ENCODE measurements around the gene DIS3L.
"Not testable (repeated sequence)": the region's sequence is repeated elsewhere in the genome, so short reads cannot be mapped to it uniquely, and the experiment has no call there.

The DIS3L gene

DNA sequence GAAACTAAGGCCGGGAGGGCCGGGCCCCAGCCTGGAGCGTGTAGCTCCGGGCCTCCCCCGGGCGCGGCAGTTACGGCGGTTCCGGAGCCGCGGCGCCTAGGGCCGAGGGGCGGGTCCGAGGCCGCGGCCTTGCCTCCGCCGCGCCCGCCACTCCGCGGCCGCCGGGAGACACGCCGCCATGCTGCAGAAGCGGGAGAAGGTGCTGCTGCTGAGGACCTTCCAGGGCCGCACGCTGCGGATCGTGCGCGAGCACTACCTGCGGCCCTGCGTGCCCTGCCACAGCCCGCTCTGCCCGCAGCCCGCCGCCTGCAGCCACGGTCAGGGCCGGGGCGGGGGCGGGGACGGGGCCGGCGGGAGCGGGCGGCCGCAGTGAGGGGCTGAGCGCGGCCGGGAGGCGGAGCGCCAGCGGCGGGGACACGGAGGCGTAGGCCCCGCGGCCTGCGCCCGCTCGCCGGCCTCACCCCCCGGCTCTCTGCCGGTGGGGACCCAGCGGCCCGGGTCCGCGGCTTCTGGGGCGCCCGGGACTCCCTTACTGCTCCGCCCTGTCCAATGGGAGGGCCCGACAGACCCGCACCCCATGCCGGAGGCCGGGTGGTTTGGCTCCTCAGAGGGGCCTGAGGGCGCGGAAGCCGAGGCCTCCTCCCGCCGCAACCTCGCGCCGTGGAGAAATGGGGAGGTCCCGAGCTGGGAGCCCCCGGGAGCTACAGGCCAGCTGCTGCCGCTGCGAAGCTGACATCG is at the start of gene DIS3L:
DIS3L (plus strand) TSS at position 150 of the 738 bp plus-strand sequence; CDS start at position 179, 29 bp downstream.
- DNase-seq: peak; percentile 70

DNA sequence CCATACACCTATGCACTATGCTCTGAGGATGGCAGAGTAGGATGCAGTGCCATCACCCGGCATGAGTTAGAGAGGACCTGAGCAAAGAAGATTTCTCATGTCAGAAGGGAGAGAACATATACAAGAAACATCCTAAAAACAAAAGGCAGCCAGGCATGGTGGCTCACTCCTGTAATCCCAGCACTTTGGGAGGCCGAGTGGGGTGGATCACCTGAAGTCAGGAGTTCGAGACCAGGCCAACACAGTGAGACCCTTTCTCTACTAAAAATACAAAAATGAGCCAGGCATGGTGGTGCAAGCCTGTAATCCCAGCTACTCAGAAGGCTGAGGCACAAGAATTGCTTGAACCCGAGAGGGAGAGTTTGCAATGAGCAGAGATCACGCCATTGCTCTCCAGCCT is 47.5 kb upstream of the DIS3L start:
- DNase-seq: not testable (repeated sequence)

DNA sequence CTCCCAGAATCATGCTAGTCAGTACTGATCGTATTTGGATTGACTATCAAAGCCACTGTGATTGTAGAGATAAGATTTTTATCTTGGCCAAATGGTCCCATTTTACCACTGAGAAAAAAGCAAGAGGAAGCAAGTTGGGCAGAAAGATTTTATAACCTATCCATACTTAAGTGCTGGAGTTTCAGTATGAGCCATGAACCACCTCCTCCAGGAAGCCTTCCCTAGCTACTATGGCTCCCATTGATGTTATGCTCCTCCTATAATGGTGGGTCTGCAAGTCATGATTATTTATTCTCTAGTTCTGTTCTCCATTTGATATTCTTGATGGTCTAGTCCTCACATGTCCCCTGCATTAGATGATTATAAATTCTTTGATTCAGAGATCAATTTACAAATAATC is 46.4 kb upstream of the DIS3L start:
- DNase-seq: no peak

DNA sequence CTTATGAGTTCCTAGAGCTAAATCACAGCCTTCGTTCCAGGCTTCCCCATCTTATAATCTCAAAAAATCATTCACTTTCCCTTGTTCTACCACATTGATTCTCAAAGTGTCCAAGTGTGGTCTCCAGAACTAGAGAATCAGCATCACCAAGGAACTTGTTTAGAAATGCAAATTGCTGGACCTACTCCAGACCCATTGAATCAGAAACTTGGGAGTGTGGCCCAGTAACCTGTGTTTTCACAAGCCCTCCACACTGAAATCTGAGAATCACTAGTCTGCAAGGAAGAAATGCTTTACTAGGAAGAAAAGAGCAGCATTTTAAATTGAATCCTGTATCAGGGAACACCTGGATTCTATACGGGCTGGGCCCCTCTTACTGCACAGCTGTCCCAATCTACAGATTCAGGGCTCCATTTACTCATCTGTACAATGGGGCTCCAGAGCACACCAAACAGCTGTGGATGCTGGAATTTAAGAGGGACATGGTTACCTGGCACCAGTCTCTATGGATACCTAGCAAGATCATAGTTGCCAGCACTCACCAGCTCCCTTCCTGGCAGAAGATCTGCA is 43.7 kb upstream of the DIS3L start:
- DNase-seq: no peak

DNA sequence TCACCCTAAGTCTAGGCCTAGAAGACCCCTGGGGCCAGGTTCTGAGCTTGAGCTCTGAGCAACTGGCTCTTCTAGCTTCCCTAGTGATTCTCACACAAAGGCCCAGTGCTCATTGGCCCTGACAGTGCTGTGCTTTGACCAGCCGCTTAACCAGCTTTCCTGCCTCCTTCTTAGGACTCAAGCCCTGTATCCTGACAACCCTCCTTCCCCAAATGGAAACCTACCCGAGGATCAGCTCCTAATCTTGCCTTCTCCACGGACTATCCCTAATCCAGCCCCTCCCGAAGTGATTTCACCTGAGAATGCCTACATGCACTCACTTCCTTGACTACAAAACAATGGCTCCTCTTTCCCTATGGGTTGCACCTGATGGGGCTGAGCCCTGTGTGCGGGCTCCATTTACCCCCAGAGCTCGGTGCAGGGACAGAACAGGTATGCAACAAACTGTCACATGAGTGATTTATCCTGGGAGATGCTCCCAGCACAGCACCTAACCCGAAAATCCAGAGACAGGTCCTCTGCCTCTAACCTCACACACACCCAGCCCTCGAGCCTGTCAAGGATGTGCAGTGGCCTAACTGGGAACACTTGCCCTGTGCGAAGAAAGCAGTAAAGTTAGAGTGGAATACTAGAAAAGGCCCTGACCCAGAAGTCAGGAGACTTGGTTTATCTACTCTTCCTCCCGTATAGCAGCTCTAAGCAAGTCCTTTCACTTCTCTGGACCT is 42.1 kb upstream of the DIS3L start:
- no peak for DNase-seq

DNA sequence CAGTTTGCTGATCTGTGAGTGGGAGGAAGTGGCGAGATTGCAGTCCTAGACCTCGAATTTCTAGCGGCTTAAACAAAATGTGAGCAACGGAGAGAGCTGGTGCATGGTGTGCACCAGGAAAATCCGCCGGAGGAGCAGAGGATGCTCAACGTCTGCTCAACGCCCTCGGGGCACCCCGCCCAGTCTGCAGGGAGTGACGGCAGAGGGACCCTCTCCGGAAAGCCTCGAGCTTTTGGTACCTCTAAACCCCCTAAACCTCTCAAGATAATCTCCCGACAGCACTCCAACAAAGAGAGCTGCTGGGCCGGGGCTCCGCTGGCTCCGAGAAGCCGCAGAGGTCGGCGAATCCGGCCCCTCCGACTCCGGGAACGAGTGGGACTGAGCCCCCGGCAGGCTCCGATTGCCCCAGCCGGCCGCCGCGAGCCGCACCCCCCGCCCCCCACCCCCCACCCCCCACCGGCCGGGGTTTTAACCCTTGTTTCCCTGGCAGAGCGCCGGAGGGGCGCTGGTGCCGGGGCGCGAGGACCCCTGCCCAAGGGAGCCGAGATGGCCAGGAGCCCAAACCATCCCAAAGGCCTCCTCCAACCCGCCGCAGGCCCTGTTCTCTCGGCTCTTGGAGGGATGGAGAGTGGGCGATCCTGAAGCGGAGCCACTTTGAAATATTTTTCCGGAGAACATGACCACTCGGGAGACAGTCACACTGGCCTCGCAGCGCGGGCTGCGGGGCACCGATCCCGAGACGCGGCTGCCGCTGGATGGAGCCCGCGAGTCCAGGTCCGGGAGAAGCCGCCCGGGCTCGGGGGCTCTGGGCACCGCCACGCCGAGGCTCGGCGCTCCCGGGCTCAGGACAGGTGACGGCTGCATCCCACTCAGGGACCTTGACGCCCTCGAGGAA is 41.3 kb upstream of the DIS3L start:
- peak; percentile 25 for DNase-seq

DNA sequence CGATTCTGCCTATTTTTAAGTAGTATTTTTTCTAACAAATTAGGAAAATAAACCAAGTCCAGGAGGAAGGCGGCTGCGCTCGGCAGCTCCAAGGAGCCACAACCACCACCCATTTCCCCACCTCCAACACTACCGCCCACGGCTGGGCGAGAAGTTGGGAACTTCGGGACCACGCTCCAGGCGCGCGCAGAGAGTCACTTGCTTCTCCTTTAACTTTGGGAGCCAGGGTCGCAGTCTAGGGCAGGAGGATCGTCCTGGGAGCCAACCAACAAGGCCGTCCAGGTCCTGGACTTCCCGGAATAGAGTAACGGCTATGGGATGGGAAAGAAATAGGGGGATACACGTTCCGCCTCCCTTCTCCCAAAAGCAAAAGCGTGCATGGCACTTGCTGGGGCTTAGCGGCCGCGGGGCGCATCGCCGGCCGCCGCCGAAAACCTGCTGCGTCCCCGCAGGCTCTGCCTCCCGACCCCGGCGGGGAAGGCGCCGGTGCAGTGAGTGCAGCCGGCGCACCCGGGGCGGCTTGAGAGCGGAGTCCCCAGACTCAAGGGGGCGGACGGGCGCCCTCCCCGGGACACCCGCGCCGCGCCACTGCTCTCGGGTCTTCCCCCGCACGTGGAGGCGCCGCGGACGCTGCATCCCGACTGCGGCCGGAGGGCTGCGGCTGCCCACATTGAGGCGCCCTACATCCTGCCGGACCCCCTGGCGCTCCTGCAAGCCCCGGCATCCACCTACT is 40.5 kb upstream of the DIS3L start:
- no peak for DNase-seq

DNA sequence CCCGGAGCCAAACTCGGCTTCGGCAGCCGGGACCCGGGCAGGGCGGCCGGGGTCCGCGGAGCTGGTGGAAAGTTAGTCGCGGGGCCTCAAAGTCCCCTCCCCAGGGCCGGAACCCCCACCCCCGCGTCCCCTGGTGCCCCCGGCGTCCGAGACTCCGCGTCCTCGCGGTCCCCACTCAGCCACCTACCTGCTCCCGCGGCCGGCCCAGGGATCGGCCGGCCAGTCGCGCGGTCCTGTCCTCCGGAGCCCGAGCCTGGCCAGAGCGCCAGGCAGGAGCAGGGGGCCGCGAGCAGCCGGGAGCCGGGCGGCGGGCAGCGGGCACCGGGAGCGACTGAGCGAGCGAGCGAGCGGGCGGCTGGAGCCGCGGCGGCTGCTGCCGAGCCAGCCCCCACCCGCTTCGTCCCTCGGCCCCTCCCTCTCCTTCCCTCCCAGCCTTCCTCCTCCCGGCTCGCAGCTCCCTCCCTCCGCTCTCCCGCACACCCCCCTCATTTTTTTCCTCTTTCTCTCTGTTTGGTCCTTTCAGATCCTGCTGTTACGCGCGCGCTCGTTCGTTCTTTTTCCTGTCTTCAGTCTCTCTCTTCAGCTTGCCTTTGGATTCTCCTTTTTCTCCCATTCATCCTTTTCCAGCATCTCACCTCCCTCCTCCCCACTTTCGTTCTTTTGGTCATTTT is 39.8 kb upstream of the DIS3L start, which contains the start of gene MEGF11:
MEGF11 (minus strand) TSS at position 333 of the 671 bp plus-strand sequence. CDS start 125,347 bp downstream, outside the sequence.
- no peak for DNase-seq

DNA sequence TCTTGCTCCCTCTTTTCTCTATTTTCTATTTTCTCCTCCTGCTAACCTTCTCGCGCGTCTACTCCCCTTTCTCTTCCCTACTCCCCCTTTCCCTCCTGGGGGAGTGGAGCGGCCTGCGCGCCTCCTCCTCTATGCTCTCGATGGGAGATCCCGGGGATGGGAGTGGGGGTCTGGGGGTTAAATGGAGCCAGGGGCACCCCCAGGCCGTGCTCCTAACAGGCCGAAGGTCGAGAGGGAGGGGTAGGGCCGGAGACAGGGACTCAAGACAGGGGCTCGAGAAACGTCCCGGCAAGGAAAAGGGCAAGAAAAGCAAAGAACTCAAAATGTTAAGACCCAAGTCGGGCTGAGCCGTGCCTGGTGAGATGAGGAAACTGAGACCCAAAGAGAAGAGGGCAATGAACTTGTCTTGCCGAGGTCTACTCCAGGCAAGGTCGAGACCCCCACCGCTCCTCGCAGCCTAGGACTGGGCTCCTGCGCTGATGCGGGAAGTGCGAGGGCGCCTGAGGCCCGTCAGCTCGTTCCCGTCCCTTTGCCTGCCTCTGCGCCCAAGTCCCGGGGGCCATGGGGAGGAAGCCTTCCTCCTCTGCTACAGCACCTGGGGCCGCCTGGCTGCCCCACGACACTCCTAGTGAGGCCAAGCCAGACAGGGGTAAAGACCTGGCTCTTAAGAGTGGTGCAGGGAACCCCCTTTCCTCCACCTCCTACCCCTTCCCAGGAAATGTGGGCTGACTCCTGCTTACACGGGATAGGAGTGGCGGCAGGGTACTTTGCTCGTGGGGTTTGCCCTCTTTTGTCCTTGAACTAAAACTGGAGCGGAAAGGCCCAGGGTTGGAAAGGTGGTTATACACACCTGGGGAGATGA is 39.0 kb upstream of the DIS3L start:
- no peak for DNase-seq

DNA sequence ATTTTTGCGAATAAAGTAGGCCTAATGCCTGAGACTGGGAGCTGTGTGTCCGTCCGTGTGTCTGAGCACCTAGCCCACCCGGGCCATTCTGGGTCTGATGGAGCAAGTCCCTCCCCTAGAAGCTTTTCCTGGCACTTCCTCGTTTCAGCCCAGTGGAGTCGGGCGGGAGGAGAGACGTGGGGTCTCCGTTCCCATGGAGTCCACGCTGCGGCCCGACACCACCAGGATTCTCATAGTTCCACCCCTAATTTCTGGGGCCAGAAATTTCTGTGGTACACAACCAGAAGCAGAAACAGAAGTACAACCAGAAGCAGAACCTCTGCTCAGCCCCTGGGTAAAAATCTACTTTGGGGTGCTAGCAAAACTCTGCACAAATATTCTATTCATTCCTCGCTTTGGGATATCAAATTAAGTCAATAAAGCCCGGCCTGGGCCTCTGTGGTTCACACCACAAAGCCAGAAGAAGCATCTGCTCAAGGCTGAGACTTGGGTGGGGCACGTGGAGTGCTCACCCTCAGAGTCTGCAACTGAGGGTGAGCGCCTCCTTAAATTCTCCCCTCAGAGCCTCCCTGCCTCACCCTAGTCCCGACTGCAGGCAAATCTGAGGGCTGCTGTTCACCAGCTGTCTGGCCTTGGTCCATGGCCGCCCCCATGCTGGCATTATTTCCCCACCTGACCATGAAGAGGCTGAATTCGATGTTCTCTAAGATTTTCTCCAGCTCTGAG is 38.3 kb upstream of the DIS3L start:
- no peak for DNase-seq

DNA sequence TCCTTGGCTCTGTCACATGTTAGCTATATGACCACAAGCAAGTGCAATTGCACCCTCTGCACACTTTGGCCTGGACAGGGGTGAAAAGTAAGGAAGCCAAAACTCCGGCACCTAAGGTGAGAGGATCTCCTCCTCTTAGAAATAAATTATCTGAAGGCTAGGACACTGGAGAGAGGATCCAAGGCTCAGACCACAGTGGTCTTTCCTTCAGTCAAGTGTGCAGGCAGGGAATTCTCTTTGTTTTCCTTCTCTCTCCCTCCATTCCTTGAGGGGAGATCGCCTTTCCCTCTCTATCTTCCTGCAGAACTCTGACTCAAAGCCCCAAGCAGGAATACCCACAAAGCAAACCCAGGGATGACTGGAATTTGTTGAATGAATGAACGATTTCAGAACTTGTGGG is 36.7 kb upstream of the DIS3L start:
- no peak for DNase-seq

DNA sequence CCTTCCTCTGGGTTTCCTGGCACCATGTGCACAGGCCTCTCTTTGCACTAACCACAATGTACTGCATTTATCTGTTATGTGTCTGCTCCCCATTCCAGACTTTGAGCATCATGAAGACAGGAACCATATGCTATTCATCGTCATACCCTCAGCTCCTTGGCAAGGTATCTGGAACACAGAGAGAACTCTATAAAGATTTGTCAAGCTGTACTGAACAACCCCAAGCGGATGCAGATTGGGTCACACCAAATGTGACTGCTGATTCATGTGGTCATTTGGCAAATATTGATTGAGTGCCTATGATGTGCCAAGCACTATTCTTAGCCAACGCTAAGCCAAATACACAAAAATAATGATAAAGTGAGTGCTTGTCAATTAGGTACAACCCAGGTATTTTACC is 32.3 kb upstream of the DIS3L start:
- no peak for DNase-seq

DNA sequence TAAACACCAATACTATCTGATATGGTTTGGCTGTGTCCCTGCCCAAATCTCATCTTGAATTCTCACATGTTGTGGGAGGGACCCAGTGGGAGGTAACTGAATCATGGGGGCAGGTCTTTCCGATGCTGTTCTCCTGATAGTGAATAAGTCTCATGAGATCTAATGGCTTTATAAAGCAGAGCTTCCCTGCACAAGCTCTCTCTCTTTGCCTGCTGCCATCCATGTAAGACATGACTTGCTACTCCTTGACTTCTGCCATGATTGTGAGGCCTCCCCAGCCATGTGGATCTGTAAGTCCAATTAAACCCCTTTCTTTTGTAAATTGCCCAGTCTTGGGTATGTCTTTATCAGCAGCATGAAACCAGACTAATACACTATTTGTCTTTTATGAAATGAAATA is 30.5 kb upstream of the DIS3L start:
- DNase-seq: not testable (repeated sequence)

DNA sequence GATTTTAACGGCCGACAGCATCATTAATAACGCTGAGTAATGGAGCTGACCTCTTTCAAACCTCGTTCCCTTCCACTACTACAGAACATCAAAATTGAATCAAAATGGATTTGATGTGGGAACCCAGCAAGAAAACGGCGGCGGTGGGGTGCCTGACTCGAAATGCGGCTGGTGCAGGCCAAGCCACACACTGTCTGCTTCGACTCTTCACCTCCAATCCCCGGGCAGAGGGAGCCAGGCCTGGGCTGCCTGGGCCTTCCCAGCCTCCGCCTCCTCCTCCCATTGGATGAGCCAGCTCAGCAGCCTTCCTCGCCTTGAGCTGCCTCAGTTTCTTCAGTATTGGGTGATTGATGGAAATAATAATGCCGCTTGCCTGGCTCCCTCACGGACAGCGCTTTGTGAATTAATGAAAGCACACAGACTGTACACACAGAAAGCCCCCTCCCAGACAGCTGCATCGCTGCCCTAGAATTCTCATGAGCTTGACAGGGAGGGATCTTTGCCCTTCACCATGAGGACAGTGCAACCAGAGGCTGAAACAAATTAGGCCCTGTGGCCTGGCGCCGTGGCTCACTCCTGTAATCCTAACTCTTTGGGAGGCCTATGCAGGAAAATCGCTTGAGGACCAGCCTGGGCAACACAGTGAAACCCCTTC is 28.4 kb upstream of the DIS3L start:
- no peak for DNase-seq

DNA sequence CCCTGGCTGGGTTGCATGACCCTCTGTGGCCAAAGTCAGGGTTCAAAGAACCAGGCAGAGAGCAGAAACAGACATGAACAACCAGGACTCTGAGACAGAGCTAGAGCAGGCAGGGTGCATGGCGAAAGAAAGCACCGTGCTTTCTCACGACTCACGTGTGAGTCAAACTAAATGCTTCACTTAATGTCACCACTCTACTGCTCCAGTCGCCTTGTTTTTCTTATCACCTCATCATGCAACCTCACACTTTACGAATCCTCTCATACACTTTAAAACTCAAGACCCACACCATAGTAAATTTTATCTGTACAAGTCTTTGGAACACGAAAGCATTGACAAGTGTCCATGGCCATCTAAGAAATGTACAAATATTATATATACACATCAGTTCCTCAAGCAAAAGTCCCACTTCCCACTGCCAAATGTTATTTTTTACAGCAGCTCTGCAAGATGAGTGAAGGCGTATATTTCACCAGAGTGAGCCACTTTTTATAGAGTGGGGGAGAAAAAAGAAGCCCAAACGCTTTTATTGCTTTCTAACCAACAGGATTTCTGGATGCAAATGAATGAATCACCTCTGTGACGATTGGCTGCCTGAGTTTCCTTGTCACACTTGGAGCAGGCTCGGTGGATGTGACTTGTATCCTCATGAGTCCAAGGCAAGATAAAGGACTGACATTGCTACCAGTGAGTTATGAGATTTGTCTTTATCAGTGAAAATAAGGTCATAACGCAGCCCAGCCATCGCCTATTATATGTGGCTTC is 23.9 kb upstream of the DIS3L start:
- no peak for DNase-seq

DNA sequence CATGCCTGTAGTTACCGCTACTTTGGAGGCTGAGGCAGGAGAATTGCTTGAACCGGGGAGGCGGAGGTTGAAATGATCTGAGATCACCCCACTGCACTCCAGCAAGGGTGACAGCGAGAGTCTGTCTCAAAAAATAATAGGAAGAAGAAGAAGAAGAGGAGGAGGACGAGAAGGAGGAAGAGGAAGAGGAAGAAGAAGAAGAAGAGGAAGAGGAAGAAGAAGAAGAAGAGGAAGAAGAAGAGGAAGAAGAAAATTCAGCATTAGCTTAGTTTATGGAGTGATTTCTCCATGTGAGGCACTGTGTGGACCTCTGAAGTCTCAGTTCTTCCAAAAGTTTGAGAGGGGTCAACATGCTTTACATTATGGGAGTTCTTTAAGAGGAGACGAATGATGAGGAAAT is 22.4 kb upstream of the DIS3L start:
- DNase-seq: no peak

DNA sequence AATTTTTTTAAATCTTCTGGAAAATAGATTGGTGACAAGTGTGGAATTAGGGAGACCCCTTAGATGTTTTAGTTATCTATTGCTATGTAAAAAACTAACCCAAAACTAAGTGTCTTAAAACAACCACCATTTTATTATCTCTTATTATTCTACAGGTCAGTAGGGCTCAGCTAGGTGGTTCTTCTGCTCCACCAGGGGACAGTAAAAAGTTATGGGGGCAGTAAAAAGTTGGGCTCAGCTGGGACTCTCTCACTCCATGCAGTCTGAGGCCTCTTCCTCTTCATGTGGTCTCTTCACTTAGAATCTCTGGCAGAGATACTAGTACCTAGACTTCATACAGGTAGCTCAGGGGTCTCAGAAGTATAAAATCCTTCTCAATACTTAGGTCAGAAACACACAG is 18.0 kb upstream of the DIS3L start:
- no peak for DNase-seq

DNA sequence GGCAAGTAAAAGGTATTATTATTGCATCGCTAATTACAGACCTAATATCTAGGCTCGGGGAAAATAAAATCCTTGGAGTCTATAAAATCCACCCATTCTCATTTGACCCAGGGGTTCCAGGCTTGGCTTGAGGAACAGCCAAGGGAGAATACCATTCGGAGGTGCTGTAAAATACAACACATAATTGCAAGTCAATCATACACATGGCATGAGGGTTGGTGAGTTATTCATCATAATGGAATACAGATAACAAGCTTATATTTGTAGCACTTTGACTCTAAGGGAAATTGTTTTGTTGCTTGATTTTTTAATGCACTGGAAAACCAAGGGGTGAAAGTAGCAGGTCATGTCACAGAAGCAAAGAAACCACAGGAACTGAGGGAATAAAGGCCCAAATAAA is 16.8 kb upstream of the DIS3L start:
- no peak for DNase-seq

DNA sequence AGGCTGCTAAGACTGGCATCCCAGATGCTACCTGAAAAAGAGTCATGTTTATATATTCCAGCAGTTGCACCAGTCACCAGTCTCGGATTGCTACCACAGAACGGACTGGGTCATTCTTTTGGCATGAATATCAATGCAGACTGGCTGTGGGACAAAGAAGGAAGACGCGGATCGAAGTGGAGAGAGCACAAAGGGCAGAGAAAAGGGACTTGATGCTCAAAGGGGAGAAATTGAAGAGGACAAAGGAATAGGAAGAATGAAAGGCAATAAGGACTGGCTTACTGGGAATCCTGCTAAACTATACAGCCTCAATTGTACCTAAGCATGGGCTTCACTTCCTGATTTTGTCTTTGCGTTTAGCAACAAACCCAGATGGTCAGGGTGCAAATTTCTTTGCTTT is 15.3 kb upstream of the DIS3L start:
- DNase-seq: no peak
